ENCODE results near the gene PPIL6.
"Not testable (repeated sequence)": the region's sequence is repeated elsewhere in the genome, so short reads cannot be mapped to it uniquely, and the experiment has no call there.

DNA sequence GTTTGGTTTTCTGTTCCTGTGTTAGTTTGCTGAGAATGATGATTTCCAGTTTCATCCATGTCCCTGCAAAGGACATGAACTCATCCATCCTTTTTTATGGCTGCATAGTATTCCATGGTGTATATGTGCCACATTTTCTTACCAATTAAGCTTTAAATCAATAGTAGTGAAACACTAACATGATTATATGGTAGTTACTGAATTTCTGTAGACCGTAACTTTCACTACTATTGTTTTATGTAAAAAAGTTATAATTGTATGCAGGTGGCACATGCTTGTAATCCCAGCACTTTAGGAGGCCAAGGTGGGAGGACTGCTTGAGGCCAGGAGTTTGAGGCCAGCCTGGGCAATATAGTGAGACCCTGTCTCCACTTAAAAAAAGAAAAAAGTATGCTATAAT, 20.8 kb upstream of the PPIL6 start:
- not testable (repeated sequence) for TF ChIP-seq CTCF, POLR2A (IDR thresholded peaks at IDR 0.05)

Data from body of pancreas (tissue), 4 donors.